Uterus (tissue), 4 donors: ENCODE data around the gene AMH. TPM values are rescaled to one million over a fixed set of nuclear protein-coding genes. Genes with fewer than 3 reads are reported as not detected.

Experiments
- DNase-seq, 2 donors: peaks; one replicate each; pipeline ENCODE4 v3.0.0-alpha.2; 2019 to 2020
- H3K27ac ChIP-seq, 2 donors: fragments of 200-600 bp; sonication (generic); 1 replicate in 1 of 2; 2 replicates in 1 of 2; pipeline ENCODE4 v1.5.1; 2016 to 2018
- H3K27me3 ChIP-seq, 2 donors: fragments of 200-600 bp; sonication (generic); one replicate each; pipeline ENCODE4 v1.5.1; 2018 to 2019; ENCODE audit warnings: control low read depth in 1 of 2
- H3K36me3 ChIP-seq, 2 donors: fragments of 200-600 bp; sonication (generic); one replicate each; pipeline ENCODE4 v1.5.1; 2019; ENCODE audit warnings: control low read depth in 1 of 2
- H3K4me1 ChIP-seq, 2 donors: fragments of 200-600 bp; sonication (generic); one replicate each; pipeline ENCODE4 v1.5.1; 2018 to 2019; ENCODE audit warnings: control low read depth in 1 of 2
- H3K4me3 ChIP-seq, 2 donors: fragments of 200-600 bp; sonication (generic); 1 replicate in 1 of 2; 2 replicates in 1 of 2; pipeline ENCODE4 v1.5.1; 2018 to 2019; ENCODE audit warnings: mild to moderate bottlenecking in 1 of 2
- H3K9me3 ChIP-seq, 2 donors: fragments of 200-600 bp; sonication (generic); one replicate each; pipeline ENCODE4 v1.5.1; 2019; ENCODE audit warnings: control low read depth in 1 of 2
- CTCF ChIP-seq, 4 experiments: fragments of 200-600 bp in 2 of 4; fragments of 450-650 bp in 2 of 4; sonication (generic) in 2 of 4; IDR thresholded peaks; one replicate each; pipeline ENCODE4 v1.5.1; 2016 to 2019; ENCODE audit warnings: antibody characterized with exemption in 4 of 4, mild to moderate bottlenecking in 2 of 4, moderate library complexity in 1 of 4
- POLR2A ChIP-seq, 2 donors: fragments of 450-650 bp; IDR thresholded peaks; one replicate each; pipeline ENCODE4 v1.6.1; 2016; ENCODE audit warnings: antibody characterized with exemption in 2 of 2, mild to moderate bottlenecking in 1 of 2, moderate library complexity in 1 of 2
- intact Hi-C: fragments of 100-400 bp; cut with DNase I; formaldehyde crosslinking; loops from one replicate; pipeline ENCODE4 v1.15.1; 2023; ENCODE audit warnings: low total_unique reads
- total RNA-seq, 4 donors: library from RNA; depleted of rRNA in 3 of 4; stranded (reverse); fragments of >200 nt in 3 of 4; gene quantifications; one replicate each; pipeline versions ENCODE4 v1.1.0 to v1.2.4, GENCODE V29; 2014 to 2023
- donor health status: DM: yes; HTN: yes; CAD: no.

The AMH gene
- total RNA-seq, 4 donors from 2014 or later: 0.35 to 3.5 TPM; not detected in 2

DNA sequence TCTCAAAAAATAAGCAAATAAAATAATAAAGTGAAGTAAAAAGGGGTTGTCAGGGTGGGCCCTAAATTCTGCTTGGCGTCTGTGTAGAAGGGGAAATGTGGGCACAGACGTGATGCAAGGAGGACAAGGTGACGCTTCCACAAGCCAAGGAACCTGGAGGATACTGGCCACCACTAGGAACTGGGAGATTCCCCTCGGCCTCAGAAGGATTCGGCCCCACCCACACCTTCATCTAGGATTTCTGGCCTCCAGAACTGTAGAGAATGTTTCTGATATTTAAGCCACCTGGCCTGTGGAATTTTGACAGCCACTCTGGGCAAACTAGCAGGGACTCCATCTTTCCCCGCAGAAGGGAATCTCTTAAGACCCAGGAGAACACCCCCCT is 14.1 kb upstream of the AMH start:
- Histone ChIP-seq H3K4me3 (peak overlapping the region; percentile 92 to 93), H3K27ac (peak overlapping the region in 1 of 2 donors; percentile 99), H3K36me3 (no peaks in the 10 kb centered on the region), H3K4me1 (peaks cover 13 to 30% of the 10 kb centered on the region in 2 donors), H3K9me3 (no peaks in the 10 kb centered on the region), H3K27me3 (no peaks in the 10 kb centered on the region)
- no peak for DNase-seq
- intact Hi-C loops: loop anchor here (5.0 kb wide), 1 partner anchor 37 kb away; no protein-coding TSS in a partner anchor
- TF ChIP-seq CTCF (IDR thresholded peaks at IDR 0.05) (no peak), POLR2A (IDR thresholded peaks at IDR 0.05) (no peak)

- Histone ChIP-seq H3K4me1 (peaks cover 13 to 36% of the 10 kb centered on the region in 2 donors), H3K9me3 (no peaks in the 10 kb centered on the region), H3K27ac (peak overlapping the region; percentile 99), H3K36me3 (no peaks in the 10 kb centered on the region), H3K27me3 (no peaks in the 10 kb centered on the region), H3K4me3 (peak overlapping the region; percentile 92 to 93)
- intact Hi-C loops: loop anchor here (5.0 kb wide), 1 partner anchor 37 kb away; no protein-coding TSS in a partner anchor
- TF ChIP-seq CTCF (IDR thresholded peaks at IDR 0.05) (no peak), POLR2A (IDR thresholded peaks at IDR 0.05) (no peak)
- no peak for DNase-seq
Measured at GRCh38 chr19:2235381-2236063, 13.6 kb upstream of the AMH start.

GRCh38 chr19:2236064-2236313 is 13.1 kb upstream of the AMH start:
- Histone ChIP-seq H3K4me1 (peaks cover 13 to 40% of the 10 kb centered on the region in 2 donors), H3K27me3 (no peaks in the 10 kb centered on the region), H3K27ac (peak overlapping the region; percentile 99), H3K9me3 (no peaks in the 10 kb centered on the region), H3K36me3 (no peaks in the 10 kb centered on the region), H3K4me3 (peak overlapping the region; percentile 92 to 93)
- DNase-seq: no peak
- TF ChIP-seq POLR2A (IDR thresholded peaks at IDR 0.05) (peak in 1 of 2 donors; percentile 16), CTCF (IDR thresholded peaks at IDR 0.05) (no peak)
- intact Hi-C loops: loop anchor here (5.0 kb wide), 1 partner anchor 36 kb away; no protein-coding TSS in a partner anchor

- no peaks in the 10 kb centered on the region for H3K27me3 ChIP-seq
- H3K27ac ChIP-seq: peak within 1 kb of the TSS; percentile 99
- peak; percentile 97 to 99 for DNase-seq
- H3K36me3 ChIP-seq: no peaks in the 10 kb centered on the region
- peaks cover 13 to 45% of the 10 kb centered on the region in 2 donors for H3K4me1 ChIP-seq
- peak within 1 kb of the TSS; percentile 92 to 93 for H3K4me3 ChIP-seq
- intact Hi-C loops: loop anchor here (5.0 kb wide), 1 partner anchor 36 kb away; no protein-coding TSS in a partner anchor
- peak; percentile 99 to 100 (median 99) for TF ChIP-seq CTCF (IDR thresholded peaks at IDR 0.05)
- TF ChIP-seq POLR2A (IDR thresholded peaks at IDR 0.05): peak; percentile 47 to 76
- no peaks in the 10 kb centered on the region for H3K9me3 ChIP-seq
Measured at GRCh38 chr19:2236314-2237050, 12.6 kb upstream of the AMH start, which contains the start of the genes PLEKHJ1 and SF3A2. TSS of gene PLEKHJ1 (minus strand) at chr19:2236329. CDS start at chr19:2236248, 81 bp downstream. TSS of gene SF3A2 (plus strand) at chr19:2236824. CDS start at chr19:2243419, 6,595 bp downstream.
